ENCODE measurements around the gene GPSM3.

The GPSM3 gene

GRCh38 chr6:32181148-32181702 lies 11.2 kb downstream of the GPSM3 start:
- no peak overlapping the region for H4K91ac ChIP-seq (ENCODE audit: low read length)
- H2BK15ac ChIP-seq (ENCODE audit: low read depth, poor library complexity, severe bottlenecking) = no peak overlapping the region
- H3K27ac ChIP-seq (ENCODE audit: low read length, poor library complexity, severe bottlenecking) = no peak overlapping the region
- no peak overlapping the region for H3K4me3 ChIP-seq (ENCODE audit: insufficient read depth in 1 of 2, low read depth in 1 of 2, low read length in 2 of 2)
- no peak for DNase-seq
- no peak overlapping the region for H2BK120ac ChIP-seq (ENCODE audit: low read depth, low read length)
- H3K4me2 ChIP-seq (ENCODE audit: low read length, poor library complexity, severe bottlenecking) = no peak overlapping the region
- no peak overlapping the region for H3K23ac ChIP-seq (ENCODE audit: low read length in 2 of 2)
- H3K18ac ChIP-seq (ENCODE audit: low read depth in 1 of 2, low read length in 2 of 2) = no peak overlapping the region
- no peak overlapping the region for H2AFZ ChIP-seq (ENCODE audit: low read depth, low read length)
- no peaks in the 10 kb centered on the region for H3K27me3 ChIP-seq (ENCODE audit: control insufficient read depth in 1 of 2, insufficient read depth in 1 of 2, low read length in 2 of 2)
- no peak overlapping the region for H3K14ac ChIP-seq (ENCODE audit: low read length in 2 of 2)
- peaks cover 46 to 49% of the 10 kb centered on the region in 2 experiments for H3K36me3 ChIP-seq (ENCODE audit: control insufficient read depth in 1 of 2, insufficient read depth in 2 of 2, low read depth in 1 of 2, low read length in 2 of 2)
- H4K8ac ChIP-seq (ENCODE audit: low read length) = no peak overlapping the region
- no peak overlapping the region for H2AK5ac ChIP-seq (ENCODE audit: low read length, severe bottlenecking)
- 94% methylated on average over 15 of the region's 15 CpGs for WGBS
- no peaks in the 10 kb centered on the region for H3K9me3 ChIP-seq (ENCODE audit: control insufficient read depth, low read length)
- no peak overlapping the region for H2BK12ac ChIP-seq (ENCODE audit: low read length in 2 of 2)
- no peak overlapping the region for H2BK5ac ChIP-seq (ENCODE audit: low read depth, low read length, poor library complexity, severe bottlenecking)
- H3K79me1 ChIP-seq (replicated peaks; ENCODE audit: low read length, poor library complexity, severe bottlenecking) = peaks cover 37% of the 10 kb centered on the region
- peaks cover 14% of the 10 kb centered on the region for H3K4me1 ChIP-seq (ENCODE audit: control insufficient read depth, insufficient read depth, low read depth, low read length)
- no peak overlapping the region for H3K4ac ChIP-seq (ENCODE audit: low read depth in 1 of 2, low read length in 2 of 2)
- H3K9ac ChIP-seq (ENCODE audit: low read length) = no peak overlapping the region

- Histone ChIP-seq H3K27ac (ENCODE audit: low read length, poor library complexity, severe bottlenecking) (no peak overlapping the region), H2BK12ac (ENCODE audit: low read length in 2 of 2) (no peak overlapping the region), H2BK120ac (ENCODE audit: low read depth, low read length) (no peak overlapping the region), H2BK15ac (ENCODE audit: low read depth, poor library complexity, severe bottlenecking) (no peak overlapping the region), H3K4me1 (ENCODE audit: control insufficient read depth, insufficient read depth, low read depth, low read length) (peaks cover 15% of the 10 kb centered on the region), H3K14ac (ENCODE audit: low read length in 2 of 2) (no peak overlapping the region), H3K27me3 (ENCODE audit: control insufficient read depth in 1 of 2, insufficient read depth in 1 of 2, low read length in 2 of 2) (no peaks in the 10 kb centered on the region), H3K36me3 (ENCODE audit: control insufficient read depth in 1 of 2, insufficient read depth in 2 of 2, low read depth in 1 of 2, low read length in 2 of 2) (peaks cover 44% of the 10 kb centered on the region in 2 experiments), H3K4me3 (ENCODE audit: insufficient read depth in 1 of 2, low read depth in 1 of 2, low read length in 2 of 2) (peak overlapping the region in 1 of 2 experiments; percentile 99), H2AFZ (ENCODE audit: low read depth, low read length) (no peak overlapping the region), H3K79me1 (replicated peaks; ENCODE audit: low read length, poor library complexity, severe bottlenecking) (peaks cover 40% of the 10 kb centered on the region), H3K9ac (ENCODE audit: low read length) (no peak overlapping the region), H3K4me2 (ENCODE audit: low read length, poor library complexity, severe bottlenecking) (no peak overlapping the region), H2AK5ac (ENCODE audit: low read length, severe bottlenecking) (no peak overlapping the region), H3K9me3 (ENCODE audit: control insufficient read depth, low read length) (no peaks in the 10 kb centered on the region), H3K4ac (ENCODE audit: low read depth in 1 of 2, low read length in 2 of 2) (no peak overlapping the region), H3K18ac (ENCODE audit: low read depth in 1 of 2, low read length in 2 of 2) (no peak overlapping the region), H3K23ac (ENCODE audit: low read length in 2 of 2) (no peak overlapping the region), H4K91ac (ENCODE audit: low read length) (no peak overlapping the region), H4K8ac (ENCODE audit: low read length) (no peak overlapping the region), H2BK5ac (ENCODE audit: low read depth, low read length, poor library complexity, severe bottlenecking) (no peak overlapping the region)
- 86% methylated on average over 10 of the region's 10 CpGs for WGBS
- no peak for DNase-seq
These were observed 12.6 kb downstream of the GPSM3 start for GRCh38 chr6:32179766-32180405.

- Histone ChIP-seq H3K18ac (ENCODE audit: low read depth in 1 of 2, low read length in 2 of 2) (peak overlapping the region in 1 of 2 experiments; percentile 18), H2BK5ac (ENCODE audit: low read depth, low read length, poor library complexity, severe bottlenecking) (no peak overlapping the region), H3K23ac (ENCODE audit: low read length in 2 of 2) (no peak overlapping the region), H3K14ac (ENCODE audit: low read length in 2 of 2) (peak overlapping the region in 1 of 2 experiments; percentile 5), H2AFZ (ENCODE audit: low read depth, low read length) (no peak overlapping the region), H3K4me3 (ENCODE audit: insufficient read depth in 1 of 2, low read depth in 1 of 2, low read length in 2 of 2) (peak overlapping the region; percentile 63 to 99), H3K9ac (ENCODE audit: low read length) (peak overlapping the region; percentile 92), H2BK15ac (ENCODE audit: low read depth, poor library complexity, severe bottlenecking) (no peak overlapping the region), H2AK5ac (ENCODE audit: low read length, severe bottlenecking) (no peak overlapping the region), H2BK120ac (ENCODE audit: low read depth, low read length) (no peak overlapping the region), H3K27me3 (ENCODE audit: control insufficient read depth in 1 of 2, insufficient read depth in 1 of 2, low read length in 2 of 2) (no peaks in the 10 kb centered on the region), H3K4me2 (ENCODE audit: low read length, poor library complexity, severe bottlenecking) (peak overlapping the region; percentile 77), H3K4me1 (ENCODE audit: control insufficient read depth, insufficient read depth, low read depth, low read length) (peaks cover 15% of the 10 kb centered on the region), H4K91ac (ENCODE audit: low read length) (no peak overlapping the region), H4K8ac (ENCODE audit: low read length) (peak overlapping the region; percentile 66), H3K79me1 (replicated peaks; ENCODE audit: low read length, poor library complexity, severe bottlenecking) (peaks cover 38% of the 10 kb centered on the region), H3K4ac (ENCODE audit: low read depth in 1 of 2, low read length in 2 of 2) (peak overlapping the region in 1 of 2 experiments; percentile 43), H3K27ac (ENCODE audit: low read length, poor library complexity, severe bottlenecking) (peak overlapping the region; percentile 28), H3K9me3 (ENCODE audit: control insufficient read depth, low read length) (no peaks in the 10 kb centered on the region), H3K36me3 (ENCODE audit: control insufficient read depth in 1 of 2, insufficient read depth in 2 of 2, low read depth in 1 of 2, low read length in 2 of 2) (peaks cover 37 to 38% of the 10 kb centered on the region in 2 experiments), H2BK12ac (ENCODE audit: low read length in 2 of 2) (peak overlapping the region in 1 of 2 experiments; percentile 3)
- 5% methylated on average over 24 of the region's 24 CpGs for WGBS
- no peak for DNase-seq
These were observed 13.6 kb downstream of the GPSM3 start for GRCh38 chr6:32178547-32179440.

All from mesenchymal stem cell (in vitro differentiated cells and primary cell).